A172 (cell line): ENCODE measurements around the gene MCU. TPM values are rescaled to one million over a fixed set of nuclear protein-coding genes. Genes with fewer than 3 reads are reported as not detected.
"Not testable (repeated sequence)": the region's sequence is repeated elsewhere in the genome, so short reads cannot be mapped to it uniquely, and the experiment has no call there.

ENCODE experiments used
- DNase-seq: peaks from one replicate; pipeline ENCODE4 v3.0.0-alpha.2; 2015; ENCODE audit warnings: low spot score
- total RNA-seq: library from RNA; depleted of rRNA; stranded (reverse); fragments of >200 nt; shearing (Covaris generic); gene quantifications from 2 replicates; pipeline ENCODE4 v1.2.3, GENCODE V29; 2014

The MCU gene
- total RNA-seq, 1 experiment from 2014 or later: 65.2 TPM

DNA sequence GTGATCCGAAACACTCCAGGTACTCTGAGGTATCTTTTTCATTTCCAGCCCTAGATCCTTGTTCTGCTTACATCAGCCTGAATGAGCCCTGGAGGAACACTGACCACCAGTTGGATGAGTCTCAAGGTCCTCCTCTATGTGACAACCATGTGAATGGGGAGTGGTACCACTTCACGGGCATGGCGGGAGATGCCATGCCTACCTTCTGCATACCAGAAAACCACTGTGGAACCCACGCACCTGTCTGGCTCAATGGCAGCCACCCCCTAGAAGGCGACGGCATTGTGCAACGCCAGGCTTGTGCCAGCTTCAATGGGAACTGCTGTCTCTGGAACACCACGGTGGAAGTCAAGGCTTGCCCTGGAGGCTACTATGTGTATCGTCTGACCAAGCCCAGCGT lies 206.7 kb downstream of the MCU start:
- DNase-seq: no peak

DNA sequence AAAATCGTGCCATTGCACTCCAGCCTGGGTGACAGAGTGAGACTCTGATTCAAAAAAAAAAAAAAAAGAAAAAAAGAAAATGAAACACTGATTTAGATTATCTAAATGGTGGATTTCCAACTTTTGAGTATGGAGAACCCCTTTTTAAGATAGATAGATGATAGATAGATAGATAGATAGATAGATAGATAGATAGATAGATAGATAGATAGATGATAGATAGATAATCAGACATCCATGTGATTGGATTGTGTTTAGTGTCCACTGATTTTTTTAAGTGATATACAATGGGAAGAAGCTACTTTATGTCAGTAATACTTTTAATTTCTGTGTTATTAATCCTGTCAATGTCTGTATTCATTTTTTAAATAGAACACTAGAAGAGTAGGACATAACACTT lies 207.6 kb downstream of the MCU start:
- DNase-seq: no peak

DNA sequence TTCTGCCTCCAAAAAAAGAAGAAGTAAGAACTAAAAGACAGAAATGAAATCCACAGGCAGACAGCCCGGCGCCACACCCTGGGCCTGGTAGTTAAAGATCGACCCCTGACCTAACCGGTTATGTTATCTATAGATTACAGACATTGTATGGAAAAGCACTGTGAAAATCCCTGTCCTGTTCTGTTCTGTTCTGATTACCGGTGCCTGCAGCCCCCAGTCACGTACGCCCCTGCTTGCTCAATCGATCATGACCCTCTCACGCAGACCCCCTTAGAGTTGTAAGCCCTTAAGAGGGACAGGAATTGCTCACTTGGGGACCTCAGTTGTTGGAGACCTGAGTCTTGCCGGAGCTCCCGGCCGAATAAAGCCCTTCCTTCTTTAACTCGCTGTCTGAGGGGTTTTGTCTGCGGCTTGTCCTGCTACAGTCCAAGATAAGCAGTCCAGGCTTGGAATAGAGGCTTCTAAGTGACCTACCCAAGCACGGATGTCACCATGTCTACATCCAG lies 212.1 kb downstream of the MCU start:
- DNase-seq: not testable (repeated sequence)

DNA sequence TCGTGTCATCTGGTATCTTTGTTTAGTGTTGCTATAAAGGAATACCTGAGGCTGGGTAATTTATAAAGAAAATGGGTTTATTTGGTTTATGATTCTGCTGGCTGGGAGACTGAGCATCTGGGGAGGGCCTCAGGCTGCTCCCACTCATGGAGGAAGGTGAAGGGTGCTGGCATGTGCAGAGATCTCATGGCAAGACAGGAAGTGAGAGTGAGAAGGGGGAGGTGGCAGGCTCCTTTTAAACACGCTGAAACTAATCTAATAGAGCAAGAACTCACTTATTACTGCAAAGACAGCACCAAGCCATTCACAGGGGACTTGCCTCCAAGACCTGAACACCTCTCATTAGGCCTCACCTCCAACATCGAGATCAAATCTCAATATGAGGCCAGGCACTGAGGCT lies 212.9 kb downstream of the MCU start:
- no peak for DNase-seq

DNA sequence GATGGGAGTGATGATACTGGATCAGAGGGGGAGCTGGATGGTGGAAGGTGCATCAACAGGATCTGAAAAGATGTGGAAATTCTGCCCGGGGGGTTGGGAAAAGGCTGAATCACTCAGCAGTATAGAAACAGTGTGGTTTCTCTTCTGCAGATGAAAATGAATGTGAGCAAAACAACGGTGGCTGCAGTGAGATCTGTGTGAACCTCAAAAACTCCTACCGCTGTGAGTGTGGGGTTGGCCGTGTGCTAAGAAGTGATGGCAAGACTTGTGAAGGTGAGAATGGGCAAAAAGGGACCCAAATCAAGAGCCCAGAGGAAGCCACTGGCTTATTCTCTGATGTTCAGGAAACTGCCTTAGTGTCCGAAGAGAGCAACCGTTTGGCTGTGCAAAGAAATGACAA lies 214.5 kb downstream of the MCU start:
- DNase-seq: no peak

DNA sequence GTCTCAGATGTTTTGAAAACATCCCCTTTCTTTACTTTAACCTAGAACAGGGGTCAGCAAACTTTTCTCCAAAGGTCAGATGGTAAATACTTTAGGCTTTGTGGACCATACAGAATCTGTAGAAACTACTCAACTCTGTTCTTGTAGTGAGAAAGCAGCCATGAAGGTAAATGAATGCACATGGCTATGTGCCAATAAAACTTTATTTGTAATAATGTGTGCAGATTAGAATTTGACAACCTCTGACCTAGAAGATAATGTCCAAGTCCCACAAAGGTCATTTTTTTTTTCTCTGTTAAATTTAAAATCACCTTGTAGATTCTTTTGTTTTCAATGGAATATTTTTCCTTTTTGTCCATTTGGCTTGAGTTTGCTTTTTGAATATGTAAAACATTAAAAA lies 218.8 kb downstream of the MCU start:
- no peak for DNase-seq

DNA sequence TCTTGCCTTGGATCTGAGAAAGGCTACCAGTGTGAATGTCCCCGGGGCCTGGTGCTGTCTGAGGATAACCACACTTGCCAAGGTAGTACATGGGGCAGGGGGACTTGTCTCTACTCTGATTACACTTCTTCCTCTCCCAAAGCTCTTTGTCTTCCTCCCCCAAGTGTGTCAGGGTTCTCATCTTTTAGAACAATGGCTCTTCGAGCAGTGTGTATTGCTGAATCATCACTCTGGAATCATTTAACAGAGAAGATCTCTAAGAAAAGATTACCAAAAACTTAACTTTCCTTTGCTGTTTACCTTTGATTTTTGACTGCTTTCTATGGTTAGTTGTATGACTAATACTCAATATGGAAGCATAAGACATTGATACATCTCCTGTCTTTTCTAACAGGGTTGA lies 219.8 kb downstream of the MCU start:
- no peak for DNase-seq

DNA sequence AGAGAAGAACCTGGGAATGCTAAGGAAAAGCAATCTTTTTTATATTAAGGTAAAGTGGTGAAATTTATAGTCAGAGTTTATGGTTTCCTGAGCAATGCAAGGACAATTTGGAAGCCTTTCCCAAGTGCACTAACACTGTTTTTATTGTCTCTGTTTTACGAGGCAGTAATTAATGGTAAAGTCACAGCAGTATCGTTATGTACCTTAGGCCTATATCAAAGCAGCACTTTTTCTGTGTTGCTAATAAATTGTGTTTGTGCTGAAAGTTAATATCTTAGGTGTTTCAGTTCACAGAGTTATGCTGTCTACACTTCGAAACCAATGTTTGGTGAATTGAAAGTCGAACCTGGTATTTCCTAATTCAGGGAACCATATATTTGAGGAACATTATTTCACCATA lies 220.8 kb downstream of the MCU start:
- DNase-seq: no peak

DNA sequence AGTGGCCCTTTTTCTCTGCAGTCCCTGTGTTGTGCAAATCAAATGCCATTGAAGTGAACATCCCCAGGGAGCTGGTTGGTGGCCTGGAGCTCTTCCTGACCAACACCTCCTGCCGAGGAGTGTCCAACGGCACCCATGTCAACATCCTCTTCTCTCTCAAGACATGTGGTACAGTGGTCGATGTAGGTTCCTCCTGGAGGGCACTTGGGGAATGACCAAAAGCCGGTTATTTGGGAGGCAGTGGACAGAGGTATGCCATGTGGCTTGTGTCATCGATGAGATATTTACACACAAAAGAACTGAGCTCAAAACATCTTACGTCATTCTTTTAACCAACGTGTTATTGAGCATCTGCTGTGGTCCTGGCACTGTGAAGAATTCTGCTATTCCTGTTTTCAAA lies 221.3 kb downstream of the MCU start:
- no peak for DNase-seq

DNA sequence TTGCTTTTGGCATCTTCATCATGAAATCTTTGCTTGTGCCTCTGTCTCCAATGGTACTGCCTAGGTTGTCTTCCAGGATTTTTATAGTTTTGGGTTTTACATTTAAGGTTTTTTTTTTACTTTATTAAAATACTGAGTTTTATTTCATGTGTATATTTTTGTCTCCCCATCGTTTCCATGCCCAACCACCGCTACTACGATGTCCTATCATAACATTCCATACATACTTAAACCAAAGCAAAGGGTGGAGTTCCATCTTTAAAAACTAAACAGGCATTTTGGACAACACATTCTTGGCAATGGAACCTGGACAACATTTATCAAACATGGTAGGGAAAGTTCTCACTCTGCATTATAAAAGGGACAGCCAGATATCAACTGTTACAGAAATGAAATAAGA lies 225.3 kb downstream of the MCU start:
- not testable (repeated sequence) for DNase-seq

DNA sequence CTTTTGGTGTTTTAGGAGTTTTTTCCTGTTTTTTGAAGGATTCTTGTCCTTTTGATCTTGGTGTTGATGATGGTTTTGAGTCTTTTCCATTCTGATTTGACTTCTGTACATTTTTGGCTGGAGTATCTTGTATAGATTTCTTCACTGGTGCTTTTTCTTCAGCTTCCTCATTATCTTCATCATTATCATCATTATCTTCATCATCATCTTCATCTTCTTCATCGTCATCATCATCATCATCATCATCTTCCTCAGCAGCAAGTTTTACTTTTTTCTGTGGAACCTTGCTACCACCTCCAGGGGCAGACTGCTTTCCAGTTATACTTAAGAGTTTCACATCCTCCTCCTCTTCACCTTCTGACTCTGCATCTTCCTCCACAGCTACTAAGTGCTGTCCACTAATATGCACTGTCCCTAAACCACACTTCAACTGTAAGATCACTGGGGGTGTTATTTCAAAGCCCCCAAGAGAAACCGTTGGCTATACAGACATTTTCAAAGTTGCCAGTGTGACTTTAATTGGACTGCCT lies 225.9 kb downstream of the MCU start:
- DNase-seq: not testable (repeated sequence)

DNA sequence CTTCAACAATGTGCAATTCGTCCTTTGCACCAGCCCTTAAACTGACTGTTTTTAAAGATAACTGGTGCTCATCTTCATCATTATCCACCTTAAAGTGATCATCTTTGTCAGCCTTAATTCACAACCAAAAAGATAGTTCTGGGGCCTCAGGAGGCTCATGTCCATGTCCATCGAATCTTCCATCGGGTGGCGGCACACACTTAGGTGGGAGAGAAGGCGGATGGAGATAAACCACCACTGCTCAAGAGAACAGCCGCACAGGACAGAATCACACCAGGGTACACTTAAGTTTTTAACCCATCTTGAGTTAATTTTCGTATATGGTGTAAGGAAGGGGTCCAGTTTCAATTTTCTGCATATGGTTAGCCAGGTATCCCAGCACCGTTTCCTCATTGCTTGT lies 226.4 kb downstream of the MCU start:
- DNase-seq: no peak

DNA sequence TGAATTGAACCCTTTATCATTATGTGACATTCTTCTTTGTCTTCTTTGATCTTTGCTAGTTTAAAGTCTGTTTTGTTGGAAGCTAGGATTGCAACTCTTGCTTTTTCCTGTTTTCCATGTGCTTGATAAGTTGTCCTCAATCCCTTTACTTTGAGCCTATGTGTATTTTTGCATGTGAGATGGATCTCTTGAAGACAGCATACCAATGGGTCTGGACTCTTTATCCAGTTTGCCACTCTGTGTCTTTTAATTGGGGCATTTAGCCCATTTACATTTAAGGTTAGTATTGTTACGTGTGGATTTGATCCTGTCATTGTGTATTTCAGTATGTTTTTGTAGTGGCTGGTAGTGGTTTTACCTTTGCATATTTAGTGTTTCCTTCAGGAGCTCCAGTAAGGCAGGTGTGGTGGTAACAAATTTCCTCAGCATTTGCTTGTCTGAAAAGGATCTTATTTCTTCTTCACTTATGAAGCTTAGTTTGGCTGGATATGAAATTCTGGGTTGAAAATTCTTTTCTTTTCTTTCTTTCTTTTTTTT lies 229.3 kb downstream of the MCU start:
- DNase-seq: not testable (repeated sequence)

DNA sequence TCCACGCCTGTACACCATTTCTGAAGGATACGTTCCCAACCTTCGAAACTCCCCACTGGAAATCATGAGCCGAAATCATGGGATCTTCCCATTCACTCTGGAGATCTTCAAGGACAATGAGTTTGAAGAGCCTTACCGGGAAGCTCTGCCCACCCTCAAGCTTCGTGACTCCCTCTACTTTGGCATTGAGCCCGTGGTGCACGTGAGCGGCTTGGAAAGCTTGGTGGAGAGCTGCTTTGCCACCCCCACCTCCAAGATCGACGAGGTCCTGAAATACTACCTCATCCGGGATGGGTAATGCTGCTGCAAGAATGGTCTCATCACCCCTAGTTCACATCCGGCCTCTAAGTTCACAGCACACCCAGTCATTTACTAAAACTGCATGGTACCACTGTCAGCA lies 232.4 kb downstream of the MCU start:
- DNase-seq: no peak

DNA sequence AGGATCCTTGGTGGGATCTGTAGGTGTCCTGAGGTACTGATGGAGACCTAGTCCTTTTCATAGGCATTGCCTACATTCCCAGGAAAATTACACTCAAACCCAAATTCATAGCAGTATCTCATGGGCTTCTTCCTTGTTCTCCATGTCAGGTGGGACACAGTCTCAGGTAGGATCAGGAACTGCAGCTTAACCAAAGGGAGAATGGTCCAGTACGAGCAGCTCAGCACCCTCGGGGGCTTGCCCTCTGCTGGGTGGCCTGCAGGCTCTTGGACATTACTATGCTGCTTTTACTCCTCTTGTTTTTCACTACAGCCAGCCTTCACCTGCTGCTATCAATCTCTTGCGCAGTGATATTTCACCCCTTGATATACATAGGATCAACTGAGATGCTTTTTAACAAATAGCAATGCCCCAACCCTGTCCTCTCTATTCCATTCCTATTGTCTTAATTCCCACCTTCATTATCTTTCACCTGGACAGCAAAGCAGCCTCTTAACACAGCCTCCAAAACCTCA lies 234.1 kb downstream of the MCU start:
- DNase-seq: no peak

DNA sequence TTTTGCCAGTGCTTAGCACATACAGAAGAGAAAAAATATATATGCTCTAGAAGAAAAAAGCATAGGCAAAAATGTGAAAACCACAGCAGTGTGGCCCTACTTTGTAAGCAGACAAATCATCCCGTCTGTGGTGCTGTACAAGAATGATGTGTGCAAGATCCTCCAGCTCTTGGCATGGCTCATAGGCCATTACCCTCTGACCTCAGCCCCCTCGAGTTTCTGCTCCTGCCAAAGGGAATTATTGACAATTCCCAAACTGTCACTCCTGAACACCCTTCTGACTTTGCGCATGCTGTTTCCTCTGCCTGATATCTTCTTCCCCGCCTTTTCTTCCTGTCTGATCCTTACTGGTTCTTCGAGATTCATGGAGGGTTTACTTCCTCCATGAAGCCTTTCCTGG lies 235.5 kb downstream of the MCU start:
- DNase-seq: no peak

DNA sequence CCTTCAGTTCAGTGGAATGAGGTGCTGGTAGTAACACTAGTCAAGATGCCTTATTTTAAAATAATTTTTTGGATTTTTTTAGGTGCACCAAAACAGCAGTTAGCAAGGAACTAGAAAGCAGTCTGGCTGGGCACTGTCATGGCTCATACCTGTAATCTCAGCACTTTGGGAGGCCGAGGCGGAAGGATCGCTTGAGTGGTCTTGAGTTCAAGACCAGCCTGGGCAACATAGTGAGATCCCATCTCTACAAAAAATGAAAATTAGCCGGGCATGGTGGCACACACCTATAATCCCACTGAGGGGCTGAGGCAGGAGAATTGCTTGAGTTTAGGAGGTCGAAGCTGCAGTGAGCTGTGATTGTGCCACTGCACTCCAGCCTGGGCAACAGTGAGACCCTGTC lies 236.9 kb downstream of the MCU start:
- DNase-seq: no peak

DNA sequence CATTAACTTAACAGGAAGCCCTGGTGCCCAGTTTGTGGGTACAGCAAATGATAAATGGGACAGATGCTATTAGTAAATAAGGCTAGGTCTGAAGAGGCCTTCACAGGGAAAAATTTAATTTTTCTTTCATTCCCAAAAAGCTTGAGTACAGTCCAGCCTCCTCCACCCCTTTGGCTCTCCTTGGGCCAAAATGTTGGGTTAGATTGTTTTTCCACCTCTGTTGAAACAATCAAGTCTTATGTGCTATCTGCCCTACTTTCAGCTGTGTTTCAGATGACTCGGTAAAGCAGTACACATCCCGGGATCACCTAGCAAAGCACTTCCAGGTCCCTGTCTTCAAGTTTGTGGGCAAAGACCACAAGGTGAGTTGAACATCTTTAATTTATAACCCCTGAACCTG lies 238.3 kb downstream of the MCU start:
- DNase-seq: no peak

DNA sequence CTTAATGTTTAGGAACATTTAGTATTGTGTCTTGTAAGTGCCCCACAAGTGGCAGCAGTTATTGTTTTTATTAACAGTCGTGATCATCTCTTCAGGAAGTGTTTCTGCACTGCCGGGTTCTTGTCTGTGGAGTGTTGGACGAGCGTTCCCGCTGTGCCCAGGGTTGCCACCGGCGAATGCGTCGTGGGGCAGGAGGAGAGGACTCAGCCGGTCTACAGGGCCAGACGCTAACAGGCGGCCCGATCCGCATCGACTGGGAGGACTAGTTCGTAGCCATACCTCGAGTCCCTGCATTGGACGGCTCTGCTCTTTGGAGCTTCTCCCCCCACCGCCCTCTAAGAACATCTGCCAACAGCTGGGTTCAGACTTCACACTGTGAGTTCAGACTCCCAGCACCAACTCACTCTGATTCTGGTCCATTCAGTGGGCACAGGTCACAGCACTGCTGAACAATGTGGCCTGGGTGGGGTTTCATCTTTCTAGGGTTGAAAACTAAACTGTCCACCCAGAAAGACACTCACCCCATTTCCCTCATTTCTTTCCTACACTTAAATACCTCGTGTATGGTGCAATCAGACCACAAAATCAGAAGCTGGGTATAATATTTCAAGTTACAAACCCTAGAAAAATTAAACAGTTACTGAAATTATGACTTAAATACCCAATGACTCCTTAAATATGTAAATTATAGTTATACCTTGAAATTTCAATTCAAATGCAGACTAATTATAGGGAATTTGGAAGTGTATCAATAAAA lies 240.5 kb downstream of the MCU start:
- DNase-seq: no peak

DNA sequence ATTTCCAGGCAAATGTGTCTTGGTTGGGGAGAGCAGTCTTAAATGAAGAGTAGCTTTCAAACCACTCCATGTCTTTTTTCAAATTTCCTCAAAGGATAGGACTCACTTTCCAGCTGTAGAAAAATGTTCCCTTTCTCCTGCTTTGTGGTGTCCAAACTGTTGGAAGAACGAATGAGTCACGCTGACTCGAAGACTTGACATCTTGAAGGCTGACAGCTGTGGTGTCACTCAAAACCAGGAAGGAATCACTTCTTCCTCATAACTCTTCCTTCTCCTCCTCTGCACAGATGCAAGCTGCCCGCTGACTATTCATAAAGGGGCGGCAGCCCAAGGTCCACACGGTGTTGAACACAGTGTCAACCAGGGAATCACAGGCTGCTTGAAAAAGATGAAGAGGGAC lies 243.4 kb downstream of the MCU start:
- no peak for DNase-seq
